ENCODE results near the gene MYH16.
"Not testable (repeated sequence)": the region's sequence is repeated elsewhere in the genome, so short reads cannot be mapped to it uniquely, and the experiment has no call there.

MYH16 gene

DNA sequence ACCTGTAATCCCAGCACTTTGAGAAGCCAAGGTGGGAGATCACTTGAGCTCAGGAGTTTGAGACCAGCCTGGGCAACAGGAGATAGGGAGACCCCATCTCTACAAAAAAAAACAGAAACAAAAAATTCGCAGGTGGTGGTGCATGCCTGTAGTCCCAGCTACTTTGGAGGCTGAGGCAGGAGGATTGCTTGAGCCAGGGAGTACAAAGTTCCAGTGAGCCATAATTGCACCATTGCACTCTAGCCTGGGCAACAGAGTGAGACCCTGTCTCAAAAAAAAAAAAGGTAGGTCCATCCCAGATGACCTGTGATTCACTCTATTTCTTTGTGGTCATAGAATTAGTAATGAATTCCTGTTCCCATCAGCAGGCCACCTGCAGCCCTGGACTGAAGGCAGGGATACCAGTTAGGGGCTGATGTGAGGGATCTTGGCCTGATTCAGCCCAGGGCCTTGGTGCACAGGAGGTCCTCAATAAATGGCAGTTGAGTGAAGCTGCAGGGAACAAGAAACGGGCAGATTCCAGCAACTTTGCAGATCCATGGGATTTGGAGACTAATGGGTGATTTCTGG, at the start of gene MYH16:
Gene MYH16 (plus strand): TSS at position 364 of the 570 bp plus-strand sequence.
- no peak for DNase-seq (ENCODE audit: low spot score)

DNA sequence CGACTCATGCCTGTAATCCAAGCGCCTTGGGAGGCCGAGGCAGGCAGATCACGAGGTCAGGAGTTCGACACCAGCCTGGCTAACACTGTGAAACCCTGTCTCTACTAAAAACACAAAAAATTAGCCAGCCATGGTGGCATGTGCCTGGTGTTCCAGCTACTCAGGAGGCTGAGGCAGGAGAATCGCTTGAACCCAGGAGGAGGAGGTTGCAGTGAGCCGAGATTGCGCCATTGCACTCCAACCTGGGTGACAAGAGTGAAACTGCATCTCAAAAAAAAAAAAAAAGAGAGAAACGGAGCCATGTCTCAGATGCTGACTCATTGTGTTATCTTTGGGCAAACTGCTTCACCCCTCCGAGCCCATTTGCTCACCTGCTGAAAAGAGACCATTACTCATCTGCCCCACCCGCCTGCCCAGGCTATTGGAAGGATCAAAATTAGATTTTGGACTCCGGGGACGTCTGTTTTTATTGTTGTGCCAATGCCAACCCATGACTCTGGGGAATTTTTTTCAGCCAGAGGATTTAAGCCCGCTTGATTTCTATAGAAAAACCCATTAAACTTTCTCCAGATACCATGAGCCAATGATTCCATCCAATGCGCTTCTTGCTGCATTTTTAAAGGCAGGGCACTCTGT, 48.3 kb upstream of the MYH16 start:
- DNase-seq (ENCODE audit: low spot score) = peak; percentile 90

DNA sequence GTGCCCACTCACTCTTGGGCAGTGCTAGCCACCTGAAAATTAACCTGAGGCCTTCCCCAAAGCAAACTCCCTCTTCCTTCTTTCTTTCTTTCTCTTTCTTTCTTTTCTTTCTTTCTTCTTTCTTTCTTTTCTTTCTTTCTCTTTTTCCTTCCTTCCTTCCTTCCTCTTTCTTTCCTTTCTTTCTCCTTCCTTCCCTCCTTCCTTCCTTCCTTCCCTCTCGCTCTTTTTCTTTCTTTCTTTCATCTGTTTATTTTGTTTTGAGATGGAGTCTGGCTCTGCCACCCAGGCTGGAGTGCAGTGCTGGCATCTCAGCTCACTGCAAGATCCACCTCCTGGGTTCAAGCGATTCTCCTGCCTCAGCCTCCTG, 47.8 kb upstream of the MYH16 start:
- no peak for DNase-seq (ENCODE audit: low spot score)

DNA sequence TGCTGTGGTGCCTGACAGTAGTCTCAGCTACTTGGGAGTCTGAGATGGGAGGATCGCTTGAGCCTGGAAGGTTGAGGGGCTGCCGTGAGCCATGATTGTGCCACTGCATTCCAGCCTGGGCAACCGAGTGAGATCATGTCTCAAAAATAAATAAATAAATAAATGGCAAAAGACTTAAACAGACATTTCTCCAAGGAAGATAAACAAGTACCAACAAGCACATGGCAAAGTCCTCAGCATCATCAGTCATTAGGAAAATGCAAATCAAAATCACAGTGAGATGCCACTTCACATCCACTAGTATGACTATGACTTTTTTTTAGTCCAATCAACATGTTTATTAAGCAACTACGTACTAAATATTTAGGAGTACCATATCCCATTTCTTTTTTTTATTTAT, 43.4 kb upstream of the MYH16 start:
- no peak for DNase-seq (ENCODE audit: low spot score)

DNA sequence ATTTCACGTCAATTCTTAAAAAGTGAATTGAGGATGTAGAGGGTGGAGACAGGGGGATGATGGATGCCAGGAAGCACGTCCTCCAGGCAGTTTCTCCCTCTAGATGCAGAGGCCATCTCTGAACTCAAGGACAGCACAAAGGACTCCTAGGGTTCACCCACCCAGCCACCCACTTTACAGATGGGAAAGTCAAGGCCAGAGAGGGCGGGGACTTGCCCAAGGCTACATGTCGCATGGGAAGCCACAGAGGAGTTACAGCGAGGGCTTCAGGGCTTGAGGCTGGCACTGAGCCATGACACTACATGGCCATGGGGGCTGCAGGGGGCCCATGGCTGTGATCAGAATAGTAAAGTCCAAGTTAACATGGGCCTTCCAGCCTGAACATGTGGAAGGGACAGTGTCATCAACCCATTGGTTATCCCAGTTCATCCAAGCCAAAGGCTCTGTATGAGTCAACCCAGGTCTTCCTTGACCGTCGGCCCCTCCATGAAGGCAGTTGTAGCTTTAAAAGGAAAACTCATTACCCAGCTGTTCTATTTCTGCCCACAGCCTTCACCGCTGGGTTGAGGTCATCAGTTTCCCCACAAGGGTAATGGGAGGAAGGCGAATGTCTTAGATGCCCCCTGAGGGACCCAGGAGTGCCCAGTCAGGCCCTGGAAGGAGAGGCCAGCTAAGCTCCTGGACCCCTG, 40.4 kb upstream of the MYH16 start:
- no peak for DNase-seq (ENCODE audit: low spot score)

DNA sequence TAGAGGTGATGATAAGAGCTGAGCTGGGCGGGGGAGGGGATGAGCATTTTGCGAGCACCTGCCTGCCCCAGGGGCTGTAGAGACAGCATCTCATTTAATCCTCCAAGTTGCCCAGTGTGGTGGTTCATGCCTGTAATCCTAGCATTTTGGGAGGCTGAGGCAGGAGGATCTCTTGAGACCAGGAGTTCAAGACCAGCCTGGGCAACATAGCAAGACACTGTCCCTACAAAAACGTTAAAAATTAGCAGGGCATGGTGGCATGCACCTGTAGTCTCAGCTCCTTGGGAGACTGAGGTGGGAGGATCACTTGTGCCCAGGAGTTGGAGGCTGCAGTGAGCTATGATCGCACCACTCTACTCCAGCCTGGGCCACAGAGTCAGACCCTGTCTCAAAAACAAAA, 39.7 kb upstream of the MYH16 start:
- DNase-seq (ENCODE audit: low spot score) = not testable (repeated sequence)

DNA sequence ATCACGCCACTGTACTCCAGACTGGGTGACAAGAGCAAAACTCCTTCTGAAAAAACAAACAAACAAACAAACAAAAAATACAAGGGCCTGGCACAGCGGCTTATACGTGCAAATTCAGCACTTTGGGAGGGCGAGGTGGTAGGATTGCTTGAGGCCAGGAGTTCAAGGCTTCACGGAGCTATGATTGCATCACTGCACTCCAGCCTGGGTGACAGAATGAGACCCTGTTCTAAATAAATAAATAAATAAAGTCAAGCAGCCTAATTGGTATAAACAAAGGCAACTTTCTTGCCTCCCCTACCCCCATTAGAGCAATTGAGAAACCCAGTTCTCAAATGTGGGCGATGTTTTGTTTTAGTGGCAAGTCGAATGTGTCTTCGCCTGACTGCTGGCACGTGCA, 38.5 kb upstream of the MYH16 start:
- no peak for DNase-seq (ENCODE audit: low spot score)

DNA sequence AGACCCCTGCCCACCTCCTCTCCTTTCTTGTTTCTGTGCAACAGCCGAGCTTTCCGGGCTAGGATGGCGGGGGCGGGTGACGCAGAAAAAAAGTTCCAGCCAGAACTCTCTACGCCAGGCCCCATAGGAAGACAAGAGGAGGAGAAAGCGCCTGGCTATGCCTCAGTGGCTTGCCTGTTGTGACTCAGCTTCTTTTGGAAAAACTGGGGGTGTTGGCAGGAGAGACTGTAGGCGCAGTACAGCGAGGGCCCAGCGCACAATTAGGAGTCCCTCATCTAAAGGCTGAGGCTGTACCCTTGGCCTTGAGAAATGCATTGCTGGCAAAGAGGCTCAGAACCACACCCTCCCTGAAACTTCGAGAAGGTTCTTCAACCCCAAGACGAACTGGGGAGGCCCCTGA, 36.7 kb upstream of the MYH16 start:
- no peak for DNase-seq (ENCODE audit: low spot score)

DNA sequence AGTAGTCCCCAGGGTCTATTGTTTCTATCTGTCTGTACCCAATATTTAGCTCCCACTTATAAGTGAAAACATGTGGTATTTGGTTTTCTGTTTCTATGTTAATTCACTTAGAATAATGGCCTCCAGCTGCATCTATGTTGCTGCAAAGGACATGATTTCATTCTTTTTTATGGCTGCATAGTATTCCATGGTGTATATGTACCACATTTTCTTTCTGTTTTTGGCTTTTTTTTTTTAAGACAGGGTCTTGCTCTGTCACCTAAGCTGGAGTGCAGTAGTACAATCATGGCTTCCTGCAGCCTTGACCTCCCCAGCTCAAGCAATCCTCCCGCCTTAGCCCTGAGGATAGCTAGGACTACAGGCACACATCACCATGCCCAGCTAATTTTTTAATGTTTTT, 34.8 kb upstream of the MYH16 start:
- not testable (repeated sequence) for DNase-seq (ENCODE audit: low spot score)

DNA sequence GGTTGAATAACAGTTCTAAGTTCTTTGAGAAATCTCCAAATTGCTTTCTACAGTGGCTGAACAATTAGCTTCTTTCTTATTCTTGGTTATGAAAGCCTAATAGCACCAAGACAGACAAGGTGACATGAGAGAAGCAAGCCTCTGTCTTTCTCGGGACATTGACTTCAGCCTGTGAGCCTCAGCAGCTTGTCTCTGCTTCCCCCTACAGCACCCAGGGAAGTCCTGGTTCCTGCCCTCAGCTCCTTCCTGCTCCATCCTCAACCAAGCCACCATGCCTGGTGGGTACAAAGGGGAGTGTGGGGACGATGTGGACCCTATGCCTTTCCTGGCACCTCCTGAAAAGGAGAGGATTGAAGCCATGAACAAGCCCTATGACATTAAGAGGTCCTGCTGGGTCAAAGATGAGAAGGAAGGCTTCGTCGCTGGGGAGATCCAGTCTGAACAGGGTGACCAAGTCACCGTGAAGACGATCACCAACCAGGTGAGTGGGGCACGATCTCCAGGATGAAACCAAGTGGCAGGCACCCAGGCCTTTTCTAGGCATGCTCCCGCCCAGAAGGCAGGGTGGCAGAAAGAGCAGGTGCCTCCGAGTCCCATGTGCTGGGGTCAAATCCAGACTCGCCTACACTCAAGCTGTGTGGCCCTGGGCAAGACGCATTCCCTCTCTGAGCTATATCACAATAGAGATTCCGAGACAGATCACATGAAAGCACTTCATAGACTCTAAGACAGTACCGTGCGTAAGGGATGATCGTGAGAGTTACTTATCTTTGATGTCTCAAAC, 33.9 kb upstream of the MYH16 start:
- DNase-seq (ENCODE audit: low spot score) = no peak

DNA sequence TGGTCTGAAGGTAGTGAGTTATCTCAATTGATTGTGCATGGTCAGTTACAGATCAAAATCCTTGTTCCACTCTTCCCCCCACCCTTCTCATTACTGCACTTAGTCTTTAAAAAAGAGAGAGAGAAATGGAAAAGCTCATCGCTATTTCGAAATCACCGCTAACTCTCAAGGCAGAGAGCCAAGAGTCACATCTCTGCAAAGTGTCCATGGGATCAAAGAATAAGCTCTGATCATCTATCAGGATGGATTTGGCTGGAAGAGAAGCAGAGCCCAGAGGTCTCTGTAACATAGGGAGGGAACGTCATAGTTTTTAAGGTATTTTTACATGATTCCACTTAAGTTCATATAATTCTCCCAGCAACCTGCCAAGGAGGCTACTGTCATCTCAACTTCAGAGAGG, 30.0 kb upstream of the MYH16 start:
- no peak for DNase-seq (ENCODE audit: low spot score)

DNA sequence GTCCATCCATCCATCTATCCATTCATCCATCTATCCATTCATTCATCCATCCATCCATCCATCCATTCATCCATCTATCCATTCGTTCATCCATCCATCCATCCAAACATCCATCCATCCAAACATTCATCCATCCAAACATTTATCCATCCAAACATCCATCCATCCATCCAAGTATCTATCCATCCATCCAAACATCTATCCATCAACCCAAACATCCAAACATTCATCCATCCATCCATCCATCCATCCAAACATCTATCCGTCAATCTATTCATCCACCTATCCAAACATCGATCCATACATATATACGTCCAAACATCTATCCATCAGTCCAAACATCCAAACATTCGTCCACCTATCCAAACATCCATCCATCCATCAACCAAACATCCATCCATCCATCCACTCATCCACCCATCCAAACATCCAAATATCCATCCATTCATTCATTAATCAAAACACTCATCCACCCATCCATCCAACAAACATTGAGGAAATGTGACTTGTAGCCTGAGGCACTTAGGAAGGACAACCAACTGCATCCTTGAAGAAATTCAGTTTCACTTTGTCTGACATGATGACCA, 28.8 kb upstream of the MYH16 start:
- DNase-seq (ENCODE audit: low spot score) = no peak

DNA sequence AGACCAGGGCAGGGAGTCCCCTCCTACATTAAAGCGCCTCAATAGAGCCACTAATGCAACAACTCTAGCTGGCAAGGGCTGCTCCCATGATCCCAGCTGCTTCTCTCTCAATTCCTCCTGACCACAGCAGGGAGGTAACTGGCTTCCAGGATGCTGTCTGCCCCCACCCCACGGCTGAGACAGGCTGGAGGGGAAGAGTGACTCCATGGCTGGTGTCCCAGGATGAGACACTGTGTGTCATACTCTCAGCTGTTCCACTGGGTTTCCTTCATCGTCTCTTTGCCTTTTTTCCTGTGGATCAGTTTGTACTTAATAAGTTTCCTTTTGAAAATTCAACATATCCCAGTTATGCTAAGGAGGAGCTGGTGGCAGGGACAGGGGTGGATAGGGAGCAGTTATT, 27.7 kb upstream of the MYH16 start:
- DNase-seq (ENCODE audit: low spot score) = no peak

DNA sequence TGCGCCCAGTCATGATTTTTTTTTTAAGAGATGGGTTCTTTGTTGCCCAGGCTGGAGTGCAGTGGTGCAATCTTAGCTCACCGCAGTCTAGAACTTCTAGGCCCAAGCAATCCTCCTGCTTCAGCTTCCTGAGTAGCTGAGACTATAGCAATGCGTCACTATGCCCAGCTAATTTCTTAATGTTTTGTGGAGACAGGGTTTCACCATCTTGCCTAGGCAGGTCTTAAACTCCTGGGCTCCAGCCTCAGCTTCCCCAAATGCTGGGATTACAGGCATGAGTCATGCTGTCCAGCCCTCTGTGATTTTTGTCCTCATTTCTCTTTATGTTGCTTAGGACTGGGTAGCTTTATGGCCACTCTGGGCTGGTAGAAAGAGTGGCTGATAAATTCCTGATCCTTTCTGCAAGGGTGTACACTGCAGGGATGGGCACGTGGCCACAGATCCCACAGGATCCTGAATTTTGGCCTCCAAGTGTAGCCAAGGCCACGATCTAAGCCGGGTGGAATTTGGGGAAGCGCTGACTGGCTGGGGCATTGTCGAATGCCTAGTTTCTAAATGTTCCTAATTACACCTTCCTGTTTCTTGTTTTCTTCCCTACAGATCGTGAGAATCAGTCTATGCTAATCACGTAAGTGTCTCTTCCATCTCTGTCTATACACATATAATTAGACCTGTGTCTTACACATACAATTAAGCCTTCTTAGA, 24.1 kb upstream of the MYH16 start:
- DNase-seq (ENCODE audit: low spot score) = no peak

DNA sequence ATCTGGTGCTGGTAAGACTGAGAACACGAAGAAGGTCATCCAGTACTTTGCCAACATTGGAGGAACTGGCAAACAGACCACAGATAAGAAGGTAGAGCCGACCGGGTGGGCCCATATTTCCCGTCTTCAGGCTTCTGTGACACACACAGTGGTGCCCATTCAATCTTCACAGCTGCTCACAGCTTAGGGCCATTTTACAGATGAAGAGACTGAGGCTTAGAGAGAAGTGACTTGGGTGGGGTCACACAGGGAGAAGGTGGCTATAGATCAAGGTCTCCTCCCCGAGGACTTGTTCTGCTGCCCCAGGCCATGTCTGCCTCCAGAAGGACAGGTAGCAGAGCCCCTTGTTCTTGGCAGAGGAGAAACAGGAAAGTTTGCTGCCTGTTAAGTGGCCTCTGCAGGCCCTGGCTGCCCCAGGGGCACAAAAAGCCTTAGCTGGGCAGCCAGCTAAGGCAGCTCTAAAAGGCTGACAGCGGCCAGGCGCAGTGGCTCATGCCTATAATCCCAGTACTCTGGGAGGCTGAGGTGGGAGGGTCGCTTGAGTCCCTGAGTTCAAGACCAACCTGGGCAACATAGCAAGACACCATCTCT, 22.6 kb upstream of the MYH16 start:
- no peak for DNase-seq (ENCODE audit: low spot score)

DNA sequence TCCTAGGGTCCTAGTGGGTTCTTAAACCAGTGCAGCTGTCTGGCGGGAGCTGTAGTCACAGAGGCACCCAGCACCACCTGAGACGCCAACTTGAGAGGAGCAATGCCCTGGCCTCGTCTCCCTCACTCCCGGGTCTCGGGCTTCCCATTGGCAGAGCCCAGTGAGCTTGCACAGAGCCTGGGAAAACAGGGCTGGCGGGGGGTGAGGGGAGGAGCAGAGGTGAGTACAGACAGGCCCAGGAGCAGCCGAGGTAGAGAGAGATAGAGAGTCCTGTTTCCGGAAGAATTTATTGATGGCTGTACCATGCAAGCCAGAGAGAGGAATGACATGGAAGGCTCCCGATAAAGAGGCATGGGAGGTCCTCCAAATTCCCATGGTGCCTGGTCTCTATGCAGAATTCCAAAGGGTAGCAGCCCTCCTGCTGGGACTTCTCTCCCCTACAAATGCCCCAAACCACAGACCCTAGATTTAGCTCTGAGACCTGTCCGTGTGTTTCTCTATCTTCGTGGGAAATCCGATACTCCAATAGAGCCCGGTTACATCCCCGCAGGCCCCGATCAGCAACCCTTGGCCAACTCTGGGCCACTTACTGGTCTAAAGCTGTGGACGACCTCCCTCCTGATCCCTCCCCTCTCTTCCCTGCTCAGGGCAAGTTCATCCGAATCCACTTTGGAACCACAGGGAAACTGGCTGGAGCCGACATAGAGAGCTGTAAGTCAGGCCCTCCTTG, 20.3 kb upstream of the MYH16 start:
- no peak for DNase-seq (ENCODE audit: low spot score)

DNA sequence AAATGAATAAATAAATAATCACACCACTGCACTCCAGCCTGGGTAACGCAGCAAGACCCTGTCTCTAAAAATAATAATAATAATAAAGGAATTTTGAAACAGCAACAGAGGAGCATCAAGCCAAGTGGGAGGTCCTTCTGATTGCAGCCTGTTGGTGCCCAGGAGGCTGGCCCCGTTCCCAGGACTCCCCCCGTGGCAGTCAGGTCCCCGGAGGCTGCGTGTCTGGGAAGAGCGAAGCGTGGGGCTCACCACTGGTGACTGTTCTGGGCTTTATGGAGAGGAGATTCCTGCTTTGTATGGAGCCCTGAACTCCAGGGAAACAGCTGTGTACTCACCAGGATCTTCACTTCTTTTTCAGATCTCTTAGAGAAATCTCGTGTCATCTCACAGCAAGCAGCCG, 19.3 kb upstream of the MYH16 start:
- DNase-seq (ENCODE audit: low spot score) = no peak

DNA sequence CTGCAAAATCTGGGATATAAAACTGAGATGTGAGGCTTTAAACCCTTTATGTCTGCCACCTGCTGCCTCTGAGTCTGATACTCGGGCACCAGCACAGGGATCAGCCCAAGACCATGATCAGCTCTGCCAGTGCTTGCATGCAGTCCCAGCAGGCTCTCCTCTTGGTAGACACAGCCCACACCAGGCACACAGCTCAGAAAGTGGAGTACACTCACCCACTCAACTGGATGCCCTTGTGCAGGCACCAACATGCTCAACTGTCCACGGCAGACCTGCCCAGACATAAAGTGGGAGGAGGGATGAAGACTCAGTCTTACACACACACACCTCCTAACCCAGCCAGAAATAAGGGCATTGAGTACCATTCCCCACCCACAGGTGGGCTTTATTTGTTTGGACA, 18.2 kb upstream of the MYH16 start:
- DNase-seq (ENCODE audit: low spot score) = no peak

DNA sequence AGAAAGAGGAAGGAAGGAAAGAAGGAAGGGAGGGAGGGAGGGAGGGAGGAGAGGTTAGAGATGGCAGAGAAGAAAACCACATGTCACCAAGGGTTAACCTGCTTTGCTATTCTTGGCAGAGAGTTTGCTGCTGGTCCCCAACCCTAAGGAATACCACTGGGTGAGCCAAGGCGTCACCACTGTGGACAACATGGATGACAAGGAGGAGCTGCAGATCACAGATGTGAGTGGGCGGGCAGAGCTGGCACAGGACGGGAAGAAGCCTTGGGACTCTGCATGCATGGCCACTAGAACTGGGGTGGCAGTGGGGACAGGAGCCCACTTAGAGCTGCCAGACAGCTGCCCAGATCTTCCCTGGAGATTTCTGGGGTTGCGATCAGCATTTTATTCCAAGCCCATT, 17.2 kb upstream of the MYH16 start:
- DNase-seq (ENCODE audit: low spot score) = no peak

DNA sequence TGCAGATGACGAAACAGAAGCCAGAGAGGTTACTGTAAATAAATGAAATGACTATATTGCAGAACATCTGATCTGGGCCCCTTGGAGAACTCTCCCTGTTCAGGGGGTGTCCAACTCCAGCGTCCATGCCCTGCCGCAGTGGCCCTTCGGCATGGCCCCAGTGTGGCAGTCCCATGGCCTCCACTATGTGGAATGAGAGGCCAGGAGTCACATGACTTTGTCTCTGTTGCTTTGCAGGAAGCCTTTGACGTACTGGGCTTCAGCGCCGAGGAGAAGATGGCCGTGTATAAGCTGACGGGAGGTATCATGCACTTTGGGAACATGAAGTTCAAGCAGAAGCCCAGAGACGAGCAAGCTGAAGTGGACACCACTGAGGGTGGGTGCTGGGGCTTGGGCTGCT, 15.6 kb upstream of the MYH16 start:
- no peak for DNase-seq (ENCODE audit: low spot score)

DNA sequence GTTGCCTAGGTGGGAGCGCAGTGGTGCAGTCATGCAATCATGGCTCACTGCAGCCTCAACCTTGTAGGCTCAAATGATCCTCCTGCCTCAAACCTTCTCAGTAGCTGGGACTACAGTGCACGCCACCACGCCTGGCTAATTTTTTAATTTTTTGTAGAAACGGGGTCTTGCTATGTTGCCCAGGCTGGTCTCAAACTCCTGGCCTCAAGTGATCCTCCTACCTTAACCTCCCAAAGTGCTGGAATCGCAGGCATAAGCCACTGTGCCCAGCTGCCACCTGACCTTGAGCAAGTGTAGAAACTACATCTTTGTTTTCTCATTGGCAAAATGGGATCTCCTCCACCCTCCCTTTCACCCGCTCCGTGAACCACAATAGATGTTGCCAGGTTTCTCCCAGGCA, 15.0 kb upstream of the MYH16 start:
- DNase-seq (ENCODE audit: low spot score) = no peak
